ENCODE measurements around the gene RCSD1.
"Not testable (repeated sequence)": the region's sequence is repeated elsewhere in the genome, so short reads cannot be mapped to it uniquely, and the experiment has no call there.

The RCSD1 gene

DNA sequence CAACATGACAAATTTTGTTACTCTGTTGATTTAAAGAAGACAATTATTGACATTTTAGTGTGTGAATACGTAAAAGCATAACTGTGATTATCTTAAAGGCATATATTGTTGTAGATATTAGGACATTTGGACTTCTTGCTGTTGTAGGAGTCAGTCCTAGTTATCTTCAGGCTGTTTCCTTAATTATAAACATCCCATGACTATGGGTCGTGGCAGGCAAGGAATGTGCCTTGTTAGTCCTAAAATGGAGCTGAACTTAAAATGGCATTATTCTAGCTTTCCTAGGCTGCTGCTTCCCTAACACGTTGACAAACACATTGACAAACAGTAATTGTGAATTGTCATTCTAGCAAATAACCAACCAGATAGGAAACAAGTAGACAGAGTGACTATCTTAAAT, 87.3 kb downstream of the RCSD1 start:
- FAIRE-seq = no peak

- FAIRE-seq = no peak
Observed at GRCh38 chr1:167718914-167719691, 89.1 kb downstream of the RCSD1 start.

DNA sequence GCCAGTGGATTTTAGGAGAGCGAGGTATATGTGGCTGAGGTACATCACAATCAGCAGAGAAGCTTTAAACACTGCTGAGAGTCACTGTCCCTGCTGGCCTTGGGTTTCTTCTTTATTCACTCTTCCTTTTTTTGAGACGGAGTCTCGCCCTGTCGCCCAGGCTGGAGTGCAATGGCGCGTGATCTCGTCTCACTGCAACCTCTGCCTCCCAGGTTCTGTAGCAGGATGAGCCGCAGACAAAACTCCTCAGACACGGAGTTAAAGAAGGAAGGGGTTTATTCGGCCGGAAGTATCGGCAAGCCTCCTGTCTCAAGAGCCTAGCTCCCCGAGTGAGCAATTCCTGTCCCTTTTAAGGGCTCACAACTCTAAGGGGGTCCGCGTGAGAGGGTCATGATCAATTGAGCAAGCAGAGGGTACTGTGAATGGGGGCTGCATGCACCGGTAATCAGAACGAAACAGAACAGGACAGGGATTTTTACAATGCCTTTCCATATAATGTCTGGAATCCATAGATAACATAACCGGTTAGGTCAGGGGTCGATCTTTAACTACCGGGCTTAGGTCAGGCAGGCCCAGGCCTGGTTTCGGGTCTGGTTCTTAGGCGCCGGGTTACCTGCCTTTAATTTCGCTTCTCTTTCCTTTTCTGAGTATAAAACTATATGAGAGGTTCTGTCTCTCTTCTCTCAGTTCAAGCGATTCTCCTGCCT, 89.8 kb downstream of the RCSD1 start:
- FAIRE-seq = not testable (repeated sequence)

DNA sequence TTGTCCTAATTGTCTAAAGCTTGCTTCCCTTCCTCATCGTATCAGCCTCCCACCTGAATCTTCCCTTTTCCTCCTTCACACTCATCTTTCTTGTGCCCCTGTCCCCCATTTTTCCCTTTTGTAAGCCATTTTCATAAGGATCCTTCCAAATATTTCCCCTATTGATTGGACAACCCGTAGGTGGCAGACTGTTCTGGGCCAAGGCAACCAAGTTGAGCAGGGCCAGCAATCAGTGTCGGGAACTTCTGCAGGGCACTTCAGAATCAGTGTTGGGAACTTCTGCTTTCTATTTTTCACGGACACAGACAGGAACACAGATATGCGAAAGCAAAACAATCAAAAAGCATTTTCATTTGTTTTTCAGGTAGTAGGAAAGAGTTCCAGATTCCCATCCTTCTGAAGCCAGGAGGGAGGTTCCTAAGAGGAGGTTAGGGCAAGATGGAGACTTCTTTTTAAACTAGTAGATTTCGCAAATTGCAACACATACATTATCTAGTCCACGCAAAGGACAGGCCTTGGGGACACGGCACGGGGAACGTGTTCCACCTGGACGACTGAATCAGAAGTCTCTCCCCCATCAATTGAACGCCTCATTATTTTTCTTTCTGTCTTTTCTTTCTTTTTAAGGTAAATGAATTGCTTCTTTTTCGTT, 91.1 kb downstream of the RCSD1 start:
- FAIRE-seq = no peak

- FAIRE-seq = no peak
Observed at GRCh38 chr1:167721617-167722151, 91.7 kb downstream of the RCSD1 start, which contains the start of gene MPZL1. Gene MPZL1, plus strand, starts transcription at chr1:167721982. Its CDS starts 170 bp downstream, at chr1:167722152.

DNA sequence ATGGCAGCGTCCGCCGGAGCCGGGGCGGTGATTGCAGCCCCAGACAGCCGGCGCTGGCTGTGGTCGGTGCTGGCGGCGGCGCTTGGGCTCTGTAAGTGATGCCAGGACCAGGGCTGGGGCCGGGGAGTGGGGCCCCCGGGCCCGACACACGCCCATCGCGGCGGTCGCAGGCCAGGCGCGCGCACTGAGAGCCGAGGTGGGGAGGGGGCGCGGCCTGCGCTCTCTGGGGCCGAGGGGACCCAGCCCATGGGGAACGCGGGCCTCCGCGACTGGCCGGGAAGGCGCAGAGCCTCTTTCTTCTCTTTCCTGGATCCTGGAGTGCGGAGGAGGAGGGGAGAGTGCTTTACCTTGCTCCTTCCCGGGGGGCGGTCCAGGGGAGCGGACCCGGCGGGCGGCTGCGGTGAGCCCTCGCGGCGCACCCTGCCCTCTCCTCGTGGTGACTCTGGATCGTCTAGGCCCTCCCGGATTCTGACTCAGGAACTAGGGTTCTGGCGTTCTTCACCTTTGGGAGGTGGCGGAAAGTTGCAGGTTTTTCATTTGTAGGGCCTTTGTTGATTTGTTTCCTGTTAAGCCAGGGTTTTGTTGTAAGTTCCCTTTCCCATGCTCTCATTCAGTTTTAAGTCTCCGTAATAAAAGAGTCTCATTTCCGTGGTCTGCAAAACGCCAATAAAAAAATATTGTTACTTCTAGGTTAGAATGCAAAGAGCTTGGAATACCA, 92.3 kb downstream of the RCSD1 start:
- no peak for FAIRE-seq

DNA sequence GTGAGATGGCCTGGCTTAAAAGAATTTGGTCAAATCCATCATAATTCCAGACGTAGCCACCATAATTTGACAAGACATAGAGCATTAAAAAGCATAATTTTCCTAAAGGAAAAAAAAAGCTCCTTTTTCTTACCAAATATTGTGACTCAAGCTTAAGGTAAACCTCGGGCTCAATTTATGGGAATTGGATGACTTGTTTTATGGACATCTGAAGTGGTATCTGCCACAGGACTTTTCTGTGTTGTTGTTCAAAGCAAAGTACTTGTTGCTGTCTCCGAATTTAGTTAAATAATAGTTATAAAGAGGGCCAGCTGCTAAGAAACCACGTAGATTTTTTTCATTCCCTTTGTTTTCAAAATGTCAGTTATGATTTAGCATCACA, 92.8 kb downstream of the RCSD1 start:
- no peak for FAIRE-seq

GRCh38 chr1:167723707-167724323, 93.8 kb downstream of the RCSD1 start:
- no peak for FAIRE-seq

DNA sequence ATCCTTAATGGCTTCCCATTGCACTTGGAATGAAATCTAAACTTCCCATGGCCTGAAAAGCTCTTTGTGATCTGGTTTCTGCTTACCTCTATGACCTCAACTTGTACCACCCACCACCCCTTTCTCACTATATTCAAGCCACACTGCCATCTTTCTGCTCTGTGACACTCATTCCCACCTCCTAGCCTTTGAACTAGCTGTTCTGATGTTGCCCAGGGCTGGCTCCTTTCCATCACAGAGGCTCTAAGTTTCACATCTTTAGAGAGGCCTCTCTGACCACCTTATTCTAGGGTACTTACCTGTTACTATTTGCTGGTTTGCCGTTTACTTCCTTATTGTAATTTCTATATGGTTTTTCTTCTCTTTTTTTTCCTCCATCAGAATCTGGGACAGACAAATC, 96.0 kb downstream of the RCSD1 start:
- no peak for FAIRE-seq

GRCh38 chr1:167728818-167729410, 98.9 kb downstream of the RCSD1 start:
- FAIRE-seq = no peak

DNA sequence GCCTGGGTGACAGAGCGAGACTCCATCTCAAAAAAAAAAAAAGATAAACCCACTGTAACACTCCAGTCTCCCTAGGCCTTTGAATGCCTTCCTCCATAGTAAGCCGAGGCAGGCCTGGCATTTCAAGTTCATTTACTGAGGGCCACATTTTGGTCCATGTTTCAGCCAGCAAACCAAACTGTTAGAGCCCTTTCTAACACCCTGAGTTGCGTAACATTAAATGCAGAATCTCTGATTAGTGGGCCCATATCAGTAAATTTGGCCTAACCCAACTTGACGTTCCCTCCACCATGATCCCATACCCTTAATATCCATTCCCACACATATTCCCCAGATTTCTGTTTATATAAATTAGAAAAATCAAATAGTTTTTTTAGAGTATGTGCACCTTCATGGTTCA, 104.2 kb downstream of the RCSD1 start:
- FAIRE-seq = no peak

GRCh38 chr1:167734841-167735240, 104.8 kb downstream of the RCSD1 start:
- FAIRE-seq = no peak

DNA sequence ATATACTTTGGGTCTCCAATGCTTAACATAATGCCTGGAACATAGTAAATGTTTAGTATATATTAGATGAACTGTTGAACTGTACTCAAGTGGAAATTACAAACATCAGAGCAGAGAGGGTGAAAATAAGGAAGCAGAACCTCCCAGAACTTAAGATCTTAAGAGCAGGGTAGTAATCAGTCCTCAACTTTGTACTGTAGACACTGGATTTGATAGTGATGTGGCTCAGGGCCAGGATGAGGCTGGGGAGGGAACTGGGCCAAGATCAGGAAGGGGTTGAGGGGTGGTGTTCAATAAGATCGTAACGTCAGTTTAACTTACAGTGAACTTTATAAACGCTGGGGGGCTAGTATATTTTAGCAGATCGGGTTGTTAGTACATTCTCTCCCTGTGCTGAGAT, 107.1 kb downstream of the RCSD1 start:
- no peak for FAIRE-seq

- FAIRE-seq = no peak
Observed at GRCh38 chr1:167738158-167738557, 108.1 kb downstream of the RCSD1 start.

- no peak for FAIRE-seq
Observed at GRCh38 chr1:167739752-167740151, 109.7 kb downstream of the RCSD1 start.

- not testable (repeated sequence) for FAIRE-seq
Observed at GRCh38 chr1:167741103-167741502, 111.1 kb downstream of the RCSD1 start.

- FAIRE-seq = not testable (repeated sequence)
Observed at GRCh38 chr1:167742392-167743057, 112.5 kb downstream of the RCSD1 start.

- no peak for FAIRE-seq
Observed at GRCh38 chr1:167744901-167745300, 114.9 kb downstream of the RCSD1 start.

GRCh38 chr1:167746013-167746672, 116.1 kb downstream of the RCSD1 start:
- no peak for FAIRE-seq

DNA sequence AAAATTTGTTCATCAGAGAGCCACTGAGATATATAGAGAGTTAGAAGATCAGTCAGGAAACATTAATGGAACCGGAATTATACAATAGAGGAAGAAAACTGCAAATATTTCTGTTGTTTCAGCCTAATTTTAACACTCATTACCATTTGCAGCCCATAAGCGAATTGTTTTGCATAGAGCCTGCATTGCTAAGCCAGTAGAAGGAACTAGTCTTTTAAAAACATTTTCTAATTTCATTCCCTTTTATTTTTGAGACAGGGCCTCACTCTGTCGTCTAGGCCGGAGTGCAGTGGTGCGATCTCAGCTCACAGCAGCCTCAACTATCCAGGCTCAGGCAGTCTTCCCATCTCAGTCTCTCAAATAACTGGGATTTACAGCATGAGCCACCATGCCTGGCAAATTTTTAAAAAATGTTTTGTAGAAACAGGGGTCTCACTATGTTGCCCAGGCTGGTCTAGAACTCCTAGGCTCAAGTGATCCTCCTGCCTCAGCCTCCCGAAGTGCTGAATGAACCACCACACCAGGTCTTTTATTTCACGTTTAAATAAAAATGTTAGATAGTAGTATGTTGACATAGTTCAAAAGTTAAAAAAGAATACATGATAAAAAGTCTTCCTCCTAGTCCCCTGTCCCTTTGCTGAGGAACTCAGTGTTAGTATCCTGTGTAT, 117.1 kb downstream of the RCSD1 start:
- no peak for FAIRE-seq
